NCI-H774 (cell line): ENCODE data around the gene NET1.
"Not testable (repeated sequence)": the region's sequence is repeated elsewhere in the genome, so short reads cannot be mapped to it uniquely, and the experiment has no call there.

Experiments
- DNase-seq: peaks from one replicate; lab custom pipeline; 2025; lab: John Stamatoyannopoulos, UW

Gene NET1

DNA sequence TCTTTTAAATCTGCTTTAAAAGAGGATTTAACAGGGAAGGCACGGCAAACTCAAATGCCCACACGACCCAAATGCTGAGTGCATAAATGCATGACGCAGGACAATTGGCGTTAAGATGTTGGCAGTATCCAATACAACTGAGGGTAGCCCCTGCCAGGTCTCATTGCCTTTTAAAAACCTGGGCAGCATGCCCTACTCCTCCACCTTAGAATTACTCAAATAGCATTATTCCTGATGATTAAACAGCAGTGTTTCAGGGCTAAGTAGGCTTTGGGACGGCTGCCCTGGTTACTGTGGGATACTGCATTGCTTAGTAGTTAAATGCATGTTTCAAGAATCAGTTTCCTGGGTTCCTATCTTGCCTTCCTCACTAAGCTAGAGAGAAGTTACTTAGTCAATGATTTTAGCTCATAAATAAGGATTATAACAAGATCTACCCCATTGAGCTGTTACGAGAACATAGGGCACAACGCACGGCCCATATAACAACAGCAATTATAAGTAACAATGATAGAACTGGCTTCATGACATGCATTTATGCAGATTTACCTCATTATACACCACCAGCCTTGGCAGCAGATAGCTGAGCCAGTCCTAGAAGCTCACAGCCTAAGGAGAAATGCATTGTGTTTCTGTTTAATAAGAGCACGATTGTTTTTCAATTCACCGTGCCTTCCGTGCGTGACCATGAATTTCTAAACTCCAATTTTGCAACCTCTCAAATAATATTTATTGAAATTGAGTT is 15.6 kb upstream of the NET1 start:
- no peak for DNase-seq

DNA sequence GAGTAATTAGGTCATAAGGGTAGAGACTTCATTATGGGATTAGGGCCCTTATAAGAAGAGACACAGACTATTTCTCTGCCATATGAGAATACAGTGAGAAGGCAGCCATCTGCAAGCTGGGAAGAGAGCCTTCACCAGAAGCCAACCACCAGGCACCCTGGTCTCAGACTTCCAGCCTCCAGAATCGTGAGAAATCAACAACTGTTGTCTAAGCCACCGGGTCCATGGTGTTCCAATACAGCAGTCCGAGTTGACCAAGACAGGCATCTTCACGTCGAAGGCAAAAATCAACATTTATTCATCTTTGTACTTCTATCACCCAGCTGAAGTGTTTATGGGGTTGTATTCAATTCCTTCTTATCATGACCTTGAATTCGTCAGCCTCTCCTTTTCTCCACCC is 13.0 kb upstream of the NET1 start:
- DNase-seq: no peak

DNA sequence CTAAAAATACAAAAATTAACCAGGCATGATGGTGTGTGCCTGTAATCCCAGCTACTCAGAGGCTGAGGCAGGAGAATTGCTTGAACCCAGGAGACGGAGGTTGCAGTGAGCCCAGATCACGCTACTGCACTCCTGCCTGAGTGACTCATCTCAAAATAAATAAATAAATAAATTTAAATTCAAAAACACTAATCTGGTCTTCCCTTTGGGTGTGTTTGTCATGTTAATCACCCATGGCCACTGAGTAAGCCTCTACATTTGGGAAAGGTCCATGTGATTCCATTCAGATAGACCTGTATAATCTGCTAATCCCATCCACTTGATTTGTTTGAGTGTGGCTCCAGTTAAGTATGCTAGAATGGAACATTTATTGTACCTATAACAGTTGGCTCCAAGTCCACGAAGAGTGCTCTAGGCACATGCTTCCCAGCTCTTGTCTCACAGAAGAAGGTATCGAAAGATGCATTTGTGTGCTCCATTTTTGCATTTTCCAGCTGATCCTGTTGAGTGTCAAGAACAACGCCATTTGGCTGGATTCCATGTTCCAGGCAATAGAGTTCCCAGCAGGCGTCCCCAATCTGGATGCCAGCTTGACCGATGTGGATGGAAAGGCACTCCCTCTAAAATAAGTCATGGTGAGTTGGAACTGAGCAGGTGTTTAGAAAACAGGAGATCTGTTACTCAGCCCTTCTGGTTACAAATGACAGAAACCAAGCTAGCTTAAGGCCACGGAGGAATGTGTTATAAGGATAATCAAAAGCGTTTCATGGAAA is 11.7 kb upstream of the NET1 start:
- no peak for DNase-seq

DNA sequence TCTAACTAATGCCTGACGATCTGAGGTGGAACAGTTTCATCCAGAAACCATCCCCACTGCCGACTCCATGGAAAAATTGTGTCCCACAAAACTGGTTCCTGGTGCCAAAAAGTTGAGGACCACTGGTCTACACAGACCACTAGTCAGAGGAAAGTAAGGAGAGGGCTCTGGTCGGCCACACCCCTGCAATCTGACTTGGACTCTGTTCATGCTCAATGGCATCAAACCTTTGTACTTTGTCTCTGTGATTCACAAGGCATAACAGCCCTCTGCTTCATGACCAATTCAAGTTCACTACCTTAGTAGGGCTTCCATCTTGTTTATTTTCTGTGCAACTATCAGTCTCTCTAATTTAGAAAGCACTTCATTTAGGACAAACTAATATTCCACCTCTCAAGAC is 9.6 kb upstream of the NET1 start:
- DNase-seq: no peak

DNA sequence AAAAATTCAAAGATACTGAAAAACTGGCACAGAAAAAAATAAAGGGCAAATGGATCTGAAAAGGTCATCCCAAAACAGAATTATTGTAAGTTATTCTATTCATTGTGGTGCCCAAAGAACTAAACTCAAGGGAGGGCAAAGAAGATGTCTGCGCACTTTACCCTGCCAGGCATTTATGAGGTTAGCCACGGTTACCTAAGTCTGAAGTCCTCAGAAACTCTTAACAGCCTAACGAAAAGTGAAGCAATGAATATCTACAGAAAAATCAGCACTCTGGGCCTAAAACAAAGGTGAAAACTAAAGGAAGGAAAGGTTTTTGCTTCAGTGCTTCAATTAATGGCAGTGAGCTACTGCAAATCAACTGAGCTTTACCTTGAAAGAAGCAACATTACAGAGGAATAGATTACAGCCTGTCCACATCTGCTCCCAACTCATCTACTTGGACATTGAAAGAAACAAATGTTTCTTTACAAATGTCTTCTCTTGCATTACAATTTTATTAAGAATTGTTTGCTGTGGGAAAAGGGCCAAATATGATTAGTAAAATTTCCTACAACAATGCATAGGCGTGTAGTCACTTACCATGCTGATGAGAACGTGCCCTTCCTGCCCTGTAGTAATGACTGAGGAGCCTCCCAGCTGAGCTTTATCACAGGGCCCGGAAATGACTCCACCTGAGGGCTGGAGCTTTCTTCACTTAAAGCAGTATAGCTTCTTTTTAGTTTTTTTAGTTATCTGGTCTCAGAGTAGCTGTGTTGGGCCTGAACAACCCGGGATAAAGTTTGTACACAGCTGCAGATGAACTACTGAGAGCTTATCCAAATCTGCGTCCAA is 7.9 kb upstream of the NET1 start, which contains the start of gene TUBAL3:
TUBAL3 (minus strand) TSS at position 621 of the 834 bp plus-strand sequence; CDS start at position 585, 36 bp downstream.
- DNase-seq: no peak

DNA sequence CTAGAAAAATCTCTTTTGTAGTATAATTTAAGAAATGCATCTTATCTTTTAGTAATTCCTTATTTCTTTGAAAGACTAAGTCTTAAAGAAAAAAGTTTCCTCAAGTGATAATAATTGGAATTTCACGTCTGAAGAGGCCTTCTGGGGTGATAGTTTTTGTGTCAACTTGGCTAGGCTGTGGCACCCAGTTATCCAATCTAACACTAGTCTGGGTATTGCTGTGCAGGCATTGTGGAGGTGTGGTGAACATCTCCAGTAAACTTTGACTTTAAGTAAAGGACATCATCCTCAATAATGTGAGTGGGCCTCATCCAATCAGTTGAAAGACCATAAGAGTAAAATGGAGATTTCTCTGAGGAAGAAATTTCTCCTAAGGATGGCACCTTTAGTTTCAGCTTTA is 5.4 kb upstream of the NET1 start:
- no peak for DNase-seq

DNA sequence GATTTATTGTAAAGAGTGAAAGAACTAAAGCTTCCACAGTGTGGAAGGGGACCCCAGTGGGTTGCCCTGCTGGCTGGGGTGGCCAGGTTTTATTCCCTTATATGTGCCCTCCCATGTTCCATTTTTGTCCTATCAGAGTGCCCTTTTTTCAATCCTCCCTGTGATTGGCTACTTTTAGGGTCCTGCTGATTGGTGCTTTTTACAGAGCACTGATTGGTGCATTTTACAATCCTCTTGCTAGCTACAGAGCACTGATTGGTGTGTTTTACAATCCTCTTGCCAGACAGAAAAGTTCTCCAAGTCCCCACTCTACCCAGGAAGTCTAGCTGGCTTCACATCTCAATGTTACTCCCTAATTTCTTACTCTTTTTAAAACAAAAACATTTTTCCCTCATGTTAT is 1.6 kb upstream of the NET1 start:
- DNase-seq: not testable (repeated sequence)

DNA sequence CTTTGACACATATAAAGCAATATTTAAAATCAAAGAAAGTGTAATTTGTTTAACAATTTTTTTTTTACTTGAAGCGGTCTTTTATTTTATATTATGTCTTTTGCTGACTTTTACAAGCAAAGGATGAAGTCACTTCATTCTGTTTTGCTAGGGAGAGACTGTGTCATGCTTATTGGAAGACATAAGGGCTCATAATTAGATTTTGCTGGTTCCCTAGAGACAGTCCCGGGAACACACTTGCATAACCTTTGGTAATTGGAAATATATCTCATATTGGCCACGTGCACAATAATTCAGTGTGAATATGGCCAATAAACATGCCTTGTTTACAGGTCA is 448 bp upstream of the NET1 start:
- DNase-seq: no peak

DNA sequence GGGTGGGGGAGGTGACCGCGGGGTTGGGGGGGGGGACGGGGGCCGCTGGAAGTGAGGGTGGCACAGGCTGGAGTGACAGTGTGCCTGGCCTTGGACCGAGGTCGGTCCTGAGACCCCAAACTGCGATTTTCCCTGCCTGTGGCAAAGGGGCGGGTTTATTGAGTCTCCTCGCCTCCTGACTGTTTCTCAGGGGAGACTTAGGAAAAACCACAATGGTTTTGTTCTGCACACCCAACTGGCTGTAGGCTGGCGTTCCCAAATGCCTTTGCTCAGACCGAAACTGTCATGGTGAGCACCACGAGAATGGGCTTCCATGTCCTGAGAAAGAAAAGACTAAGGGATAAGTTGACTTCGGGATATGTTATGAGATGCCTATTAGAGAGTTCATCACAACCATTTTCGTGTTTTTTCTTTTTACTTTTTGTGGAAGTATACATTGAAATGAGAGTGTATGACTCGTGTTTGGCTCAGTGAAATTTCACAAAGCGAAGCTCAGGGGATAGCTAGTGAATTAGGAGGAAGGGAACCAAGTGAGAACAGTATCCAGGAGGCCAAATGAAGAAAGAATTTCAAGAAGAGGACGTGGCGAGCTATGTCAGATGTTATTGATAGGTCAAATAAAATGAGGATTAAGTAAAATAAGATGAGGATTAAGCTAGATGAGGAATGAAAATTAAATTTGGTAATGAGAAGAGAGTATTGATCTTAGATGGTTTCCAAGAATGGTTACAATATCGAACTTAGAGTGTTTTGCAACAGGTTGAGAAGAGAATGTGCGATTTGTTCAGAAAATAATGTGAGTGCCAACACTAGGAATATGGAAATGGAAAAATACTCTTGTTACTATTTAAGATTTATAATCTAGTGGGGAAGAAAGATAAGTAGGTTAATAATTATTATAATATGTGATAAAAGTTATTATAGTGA is 918 bp downstream of the NET1 start:
- DNase-seq: no peak

DNA sequence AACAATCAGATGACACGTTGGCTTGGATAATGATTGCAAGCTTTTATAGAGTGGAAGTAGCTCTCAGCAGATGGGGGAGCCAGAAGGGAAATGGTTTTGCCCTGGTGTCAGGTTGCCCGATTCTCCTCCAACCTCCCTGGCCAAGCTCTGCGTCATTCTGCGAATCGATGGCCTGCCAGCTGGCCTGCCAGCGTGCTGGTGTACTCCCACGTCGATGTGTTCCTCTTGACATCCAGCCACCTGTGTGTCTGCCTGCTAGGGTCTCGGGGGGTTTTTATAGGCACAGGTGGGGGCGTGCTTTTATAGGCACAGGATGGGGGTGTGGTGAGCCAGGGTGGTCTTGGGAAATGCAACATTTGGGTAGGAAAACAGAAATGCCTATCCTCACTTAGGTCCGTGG is 4.6 kb downstream of the NET1 start:
- DNase-seq: no peak

DNA sequence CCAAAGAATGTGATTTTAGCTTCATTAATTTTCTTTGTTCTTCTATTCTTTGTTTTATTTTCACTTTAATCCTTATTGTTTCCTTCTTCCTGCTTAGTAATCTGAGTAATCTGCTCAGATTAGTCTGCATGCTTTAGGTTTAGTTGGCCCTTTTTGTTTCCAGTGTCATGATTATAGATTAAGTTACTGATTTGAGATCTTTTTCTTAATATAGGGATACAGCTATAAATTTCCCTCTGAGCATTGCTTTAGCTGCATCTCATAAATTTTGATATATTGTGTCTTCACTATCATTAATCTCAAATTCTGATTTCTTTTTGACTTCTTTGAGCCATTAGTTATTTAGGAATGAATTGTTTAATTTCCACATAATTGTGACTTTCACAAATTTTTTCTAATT is 6.2 kb downstream of the NET1 start:
- no peak for DNase-seq

DNA sequence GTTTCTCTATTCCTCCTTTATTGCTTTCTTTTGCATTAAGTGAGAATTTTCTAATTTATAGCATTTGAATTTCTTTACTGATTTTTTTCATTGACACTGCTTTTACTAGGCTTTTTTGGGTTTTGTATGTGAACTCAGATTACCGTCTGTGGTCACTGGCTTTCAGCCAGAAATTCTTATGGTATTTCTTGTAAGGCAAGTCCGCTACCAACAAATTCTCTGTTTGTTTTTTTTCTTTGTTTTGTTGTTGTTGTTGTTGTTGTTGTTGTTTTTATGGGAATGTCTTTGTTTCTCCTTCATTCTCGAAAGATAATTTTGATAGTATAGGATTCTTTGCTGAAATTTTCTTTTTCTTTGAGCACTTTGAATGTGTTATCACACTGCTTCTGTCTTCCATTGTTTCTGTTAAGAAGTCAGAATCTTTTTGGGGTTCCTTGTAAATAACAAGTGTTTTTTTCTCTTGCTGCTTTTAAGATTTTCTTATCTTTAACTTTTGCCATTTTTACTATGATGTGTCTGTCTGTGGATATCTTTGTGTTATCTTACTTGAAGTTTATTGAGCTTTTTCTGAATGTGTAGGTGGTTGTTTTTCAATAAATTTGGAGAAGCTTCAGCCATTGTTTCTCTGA is 7.2 kb downstream of the NET1 start:
- DNase-seq: no peak

DNA sequence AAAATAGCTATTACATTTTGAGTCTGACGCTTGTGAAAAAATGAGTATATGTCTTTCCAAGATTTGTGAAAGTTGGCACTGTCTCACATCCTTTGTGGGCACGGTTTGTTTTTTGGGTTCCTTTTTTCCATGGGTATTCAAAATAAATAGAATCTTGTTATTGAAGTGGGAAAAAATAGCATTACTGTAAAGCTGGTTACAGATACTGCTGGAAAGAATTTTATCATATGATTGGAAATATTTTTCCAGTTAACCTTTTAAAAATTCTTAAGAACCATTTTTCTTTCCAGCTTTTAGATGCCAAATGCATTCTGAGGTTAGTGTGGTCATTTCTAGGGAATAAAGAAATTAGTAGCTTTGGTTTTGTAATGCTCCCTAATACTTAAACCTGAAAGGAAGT is 11.4 kb downstream of the NET1 start:
- DNase-seq: no peak

DNA sequence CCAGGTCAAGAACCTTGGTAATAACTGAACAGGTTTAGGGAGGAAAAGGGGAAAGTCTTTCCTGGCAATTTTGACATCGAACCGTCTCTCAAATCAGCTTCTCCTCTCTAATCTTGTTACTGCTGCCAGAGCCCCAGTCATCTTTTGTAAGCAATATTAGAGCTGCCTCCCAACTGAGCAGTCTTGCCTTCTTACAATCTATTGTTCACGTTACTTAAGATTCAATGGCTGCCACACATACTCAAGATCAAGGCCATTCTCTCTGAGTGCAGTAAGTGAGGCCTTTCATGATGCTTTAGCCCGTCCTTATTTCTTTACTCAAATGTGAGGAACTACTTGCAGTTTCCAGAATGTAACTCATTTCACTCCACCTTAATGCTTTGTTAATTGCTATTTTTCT is 12.4 kb downstream of the NET1 start:
- no peak for DNase-seq

DNA sequence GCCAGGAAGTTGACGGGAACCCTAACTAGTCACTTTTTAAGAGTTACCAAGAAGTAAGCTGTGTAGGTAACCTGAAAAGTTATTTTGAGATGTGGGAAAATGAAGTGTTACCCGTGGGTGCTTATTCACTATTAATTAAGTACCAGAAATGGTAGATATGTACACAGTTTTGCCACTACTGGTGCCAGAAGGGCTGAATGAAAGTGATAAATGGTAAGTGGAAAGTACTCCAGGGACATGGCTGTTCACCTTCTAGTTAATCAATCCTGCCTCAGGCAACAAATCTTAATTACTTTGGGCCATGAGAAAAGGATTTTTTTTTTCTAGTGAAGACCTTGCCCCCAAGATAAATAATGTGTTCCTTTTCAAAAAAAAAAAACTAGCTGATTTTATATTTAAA is 15.8 kb downstream of the NET1 start:
- DNase-seq: no peak

DNA sequence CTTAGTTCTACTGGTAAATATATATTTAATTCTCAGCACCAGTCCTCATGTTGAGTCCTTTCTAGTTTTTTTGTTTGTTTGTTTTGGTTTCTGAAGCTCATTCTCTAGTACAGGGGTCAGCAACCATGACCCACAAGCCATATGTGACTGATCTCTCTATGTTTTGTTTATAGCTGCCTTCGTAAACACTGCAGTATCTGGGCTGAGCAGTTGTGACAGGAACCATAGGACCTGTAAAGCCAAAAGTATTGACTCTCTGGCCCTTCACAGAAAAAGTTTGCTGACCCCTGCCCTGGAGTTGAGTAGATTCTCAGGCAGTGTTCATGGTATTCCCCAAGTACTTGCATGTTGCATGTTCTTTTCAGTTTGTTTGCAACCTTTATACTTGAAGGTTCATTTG is 20.8 kb downstream of the NET1 start:
- DNase-seq: no peak

DNA sequence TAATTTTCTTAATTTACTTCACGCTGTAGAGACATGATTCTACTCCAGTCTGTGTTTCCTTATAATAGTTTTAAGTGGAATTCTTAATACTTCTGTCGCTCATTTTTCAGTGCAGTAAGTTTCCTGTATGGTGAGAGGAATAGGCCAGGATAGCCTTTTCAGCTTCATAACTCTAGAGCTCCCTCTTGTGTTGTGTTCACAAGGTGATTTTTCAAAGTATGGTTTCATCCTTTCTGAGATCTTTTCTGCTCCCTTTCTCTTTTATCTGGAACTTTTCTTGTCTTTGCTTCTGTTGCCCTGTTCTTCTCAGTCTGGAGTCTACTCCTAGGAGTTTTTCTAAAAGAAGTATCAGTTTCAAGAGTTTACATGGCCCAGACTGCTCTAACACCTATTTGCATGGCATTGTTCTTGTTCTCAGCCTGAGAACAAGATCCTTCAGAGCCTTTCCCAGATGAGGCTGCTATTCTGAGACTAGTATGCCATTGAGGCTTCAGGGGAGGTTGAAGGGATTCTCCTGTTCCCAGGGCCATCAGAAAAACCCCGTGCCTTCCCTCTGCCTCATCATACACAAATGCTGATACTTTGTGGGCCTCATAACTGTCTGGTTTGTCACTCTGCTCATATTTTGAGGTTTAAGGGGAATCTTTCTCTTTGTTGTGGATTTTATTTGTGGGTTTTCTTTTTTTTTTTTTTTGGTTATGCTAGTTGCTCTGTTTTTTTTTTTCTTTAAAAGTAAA is 21.8 kb downstream of the NET1 start:
- DNase-seq: peak; percentile 44

DNA sequence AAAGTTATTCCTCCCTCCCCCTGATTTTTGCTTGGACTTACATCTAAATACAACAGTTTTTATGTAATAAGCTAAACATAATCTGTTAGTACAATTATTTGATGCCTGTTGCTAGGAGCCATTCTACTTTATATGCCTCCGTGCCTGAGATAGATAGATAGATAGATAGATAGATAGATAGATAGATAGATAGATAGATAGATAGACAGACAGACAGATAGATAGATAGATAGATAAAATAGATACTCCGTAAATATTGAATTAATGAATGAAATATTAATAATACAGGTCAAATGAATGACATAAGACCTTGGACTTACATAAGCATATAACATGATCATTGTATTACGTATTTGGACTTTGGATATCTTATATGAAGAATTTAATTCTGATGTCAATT is 23.0 kb downstream of the NET1 start:
- DNase-seq: no peak

DNA sequence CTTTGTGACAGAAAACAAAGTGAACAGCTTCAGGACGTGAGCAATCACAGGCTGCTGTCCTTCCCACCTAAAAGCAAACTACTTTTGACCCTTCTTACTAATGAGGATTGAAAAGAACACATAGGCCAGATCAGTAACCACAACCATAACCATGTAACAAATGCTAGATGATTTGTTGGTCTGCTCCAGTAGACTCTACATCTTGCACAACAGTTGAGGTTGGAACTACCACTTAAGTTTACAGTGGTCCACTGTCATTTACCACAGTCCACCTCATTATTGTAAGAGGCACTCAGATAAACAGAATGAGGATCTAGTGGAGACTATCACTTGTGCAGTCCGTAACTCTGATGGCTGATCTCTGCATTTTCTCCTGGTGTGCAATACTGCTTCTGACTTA is 27.8 kb downstream of the NET1 start:
- DNase-seq: no peak

DNA sequence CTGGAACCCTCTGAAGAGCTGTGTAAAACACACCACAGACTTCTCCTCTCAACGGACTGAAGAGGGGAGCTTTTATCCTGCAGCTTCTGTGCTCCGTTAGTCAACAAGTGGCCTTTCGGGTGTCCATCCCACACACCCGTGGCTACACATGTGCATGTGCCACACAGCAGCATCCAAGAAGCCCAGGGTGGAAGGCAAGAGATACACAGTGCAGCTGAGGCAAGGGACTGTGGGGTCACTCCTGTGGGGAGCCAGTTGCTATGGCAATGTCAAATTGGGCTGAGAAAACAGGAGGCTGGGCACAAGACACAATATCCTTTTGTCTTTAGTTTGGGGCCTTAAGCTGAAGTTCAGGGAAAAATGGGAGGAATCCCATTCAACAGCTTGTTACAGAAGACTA is 28.7 kb downstream of the NET1 start:
- DNase-seq: no peak
